Measurements from ENCODE around the gene CYTH1. TPM values are rescaled to one million over a fixed set of nuclear protein-coding genes. Genes with fewer than 3 reads are reported as not detected.

CYTH1 gene
- total RNA-seq, 2 donors from 2014 or later = 54.6 to 68.9 TPM

GRCh38 chr17:78737332-78737731, 44.7 kb downstream of the CYTH1 start:
- Histone ChIP-seq H3K27me3 (no peaks in the 10 kb centered on the region), H3K27ac (peak overlapping the region; percentile 90), H3K9ac (ENCODE audit: low read depth in 2 of 2, low read length in 2 of 2) (peak overlapping the region in 1 of 2 donors; percentile 94), H3K9me3 (no peaks in the 10 kb centered on the region), H3K36me3 (no peaks in the 10 kb centered on the region), H3K4me1 (peaks cover 12% of the 10 kb centered on the region), H3K4me3 (no peak overlapping the region)
- intact Hi-C loops (cut with DNase I) = no loop called here
- no peak for TF ChIP-seq CTCF (IDR thresholded peaks at IDR 0.05)
- no peak for DNase-seq

- Histone ChIP-seq H3K27ac (peak overlapping the region; percentile 90), H3K9me3 (no peaks in the 10 kb centered on the region), H3K4me3 (peak overlapping the region; percentile 57), H3K9ac (ENCODE audit: low read depth in 2 of 2, low read length in 2 of 2) (peak overlapping the region; percentile 78 to 94), H3K27me3 (no peaks in the 10 kb centered on the region), H3K4me1 (peaks cover 5% of the 10 kb centered on the region), H3K36me3 (no peaks in the 10 kb centered on the region)
- TF ChIP-seq CTCF (IDR thresholded peaks at IDR 0.05) = no peak
- intact Hi-C loops (cut with DNase I) = no loop called here
- peak; percentile 94 for DNase-seq
Observed at GRCh38 chr17:78736526-78737079, 45.5 kb downstream of the CYTH1 start.

- no peaks in the 10 kb centered on the region for H3K27me3 ChIP-seq
- peaks cover 5% of the 10 kb centered on the region for H3K4me1 ChIP-seq
- H3K9me3 ChIP-seq = no peaks in the 10 kb centered on the region
- H3K27ac ChIP-seq = peak overlapping the region; percentile 90
- intact Hi-C loops (cut with DNase I) = no loop called here
- peak overlapping the region; percentile 57 for H3K4me3 ChIP-seq
- no peaks in the 10 kb centered on the region for H3K36me3 ChIP-seq
- H3K9ac ChIP-seq (ENCODE audit: low read depth in 2 of 2, low read length in 2 of 2) = peak overlapping the region; percentile 78 to 94
- DNase-seq = peak; percentile 73
- TF ChIP-seq CTCF (IDR thresholded peaks at IDR 0.05) = no peak
Observed at GRCh38 chr17:78735832-78736525, 46.1 kb downstream of the CYTH1 start.

GRCh38 chr17:78734793-78735641, 47.1 kb downstream of the CYTH1 start:
- H3K9me3 ChIP-seq = no peaks in the 10 kb centered on the region
- peak overlapping the region; percentile 57 for H3K4me3 ChIP-seq
- no peak for TF ChIP-seq CTCF (IDR thresholded peaks at IDR 0.05)
- peaks cover 5% of the 10 kb centered on the region for H3K4me1 ChIP-seq
- peak overlapping the region; percentile 90 for H3K27ac ChIP-seq
- H3K9ac ChIP-seq (ENCODE audit: low read depth in 2 of 2, low read length in 2 of 2) = peak overlapping the region; percentile 70 to 94
- peak; percentile 59 for DNase-seq
- intact Hi-C loops (cut with DNase I) = no loop called here
- H3K27me3 ChIP-seq = no peaks in the 10 kb centered on the region
- no peaks in the 10 kb centered on the region for H3K36me3 ChIP-seq

- Histone ChIP-seq H3K9me3 (no peaks in the 10 kb centered on the region), H3K4me3 (no peak overlapping the region), H3K27ac (no peak overlapping the region), H3K36me3 (no peaks in the 10 kb centered on the region), H3K9ac (ENCODE audit: low read depth in 2 of 2, low read length in 2 of 2) (no peak overlapping the region), H3K4me1 (peaks cover 5% of the 10 kb centered on the region), H3K27me3 (no peaks in the 10 kb centered on the region)
- intact Hi-C loops (cut with DNase I) = no loop called here
- no peak for DNase-seq
- no peak for TF ChIP-seq CTCF (IDR thresholded peaks at IDR 0.05)
Observed at GRCh38 chr17:78732354-78732753, 49.7 kb downstream of the CYTH1 start.

Measured in colonic mucosa (tissue), 4 donors.